HG03064 (cell line): ENCODE results near the gene WFDC5.
"Not testable (repeated sequence)": the region's sequence is repeated elsewhere in the genome, so short reads cannot be mapped to it uniquely, and the experiment has no call there.

Experiments used
- ATAC-seq: cut with Tn5 transposase; IDR thresholded peaks from one replicate; pipeline ENCODE4 v1.9.1; 2021; ENCODE audit warnings: low read depth; ENCODE audit not compliant: unreplicated experiment

WFDC5 gene

GRCh38 chr20:45114465-45115385 lies at the start of gene WFDC5:
WFDC5 (minus strand) TSS chr20:45115174; CDS start chr20:45115083, 91 bp downstream.
- ATAC-seq: no peak

GRCh38 chr20:45163083-45163803 lies 48.3 kb upstream of the WFDC5 start:
- ATAC-seq: no peak

GRCh38 chr20:45157962-45158361 lies 43.0 kb upstream of the WFDC5 start:
- ATAC-seq: no peak

GRCh38 chr20:45156713-45157112 lies 41.7 kb upstream of the WFDC5 start:
- no peak for ATAC-seq

GRCh38 chr20:45154794-45155193 lies 39.8 kb upstream of the WFDC5 start:
- ATAC-seq: not testable (repeated sequence)

GRCh38 chr20:45154183-45154582 lies 39.2 kb upstream of the WFDC5 start:
- ATAC-seq: no peak

GRCh38 chr20:45153752-45154151 lies 38.8 kb upstream of the WFDC5 start:
- ATAC-seq: no peak

- ATAC-seq: no peak
These were observed 38.2 kb upstream of the WFDC5 start for GRCh38 chr20:45153147-45153546.

GRCh38 chr20:45152405-45152804 lies 37.4 kb upstream of the WFDC5 start:
- no peak for ATAC-seq

GRCh38 chr20:45149062-45149461 lies 34.1 kb upstream of the WFDC5 start:
- ATAC-seq: no peak

- no peak for ATAC-seq
These were observed 25.9 kb upstream of the WFDC5 start for GRCh38 chr20:45140836-45141235.

- not testable (repeated sequence) for ATAC-seq
These were observed 24.9 kb upstream of the WFDC5 start for GRCh38 chr20:45139733-45140375.

GRCh38 chr20:45138561-45139300 lies 23.8 kb upstream of the WFDC5 start:
- no peak for ATAC-seq

GRCh38 chr20:45136911-45137310 lies 21.9 kb upstream of the WFDC5 start:
- no peak for ATAC-seq

- no peak for ATAC-seq
These were observed 13.1 kb upstream of the WFDC5 start for GRCh38 chr20:45128099-45128498.

GRCh38 chr20:45124365-45124764 lies 9.4 kb upstream of the WFDC5 start, which contains the start of gene WFDC12:
WFDC12 (minus strand) TSS chr20:45124465; CDS start chr20:45124447, 18 bp downstream.
- no peak for ATAC-seq

GRCh38 chr20:45121388-45121787 lies 6.4 kb upstream of the WFDC5 start:
- no peak for ATAC-seq

- no peak for ATAC-seq
These were observed 4.7 kb upstream of the WFDC5 start for GRCh38 chr20:45119556-45120266.

- no peak for ATAC-seq
These were observed 3.1 kb upstream of the WFDC5 start for GRCh38 chr20:45118028-45118427.

- no peak for ATAC-seq
These were observed 2.6 kb upstream of the WFDC5 start for GRCh38 chr20:45117581-45117980.
